EL (cell line): ENCODE results near the gene TM7SF3.

Source experiments
- DNase-seq: peaks from one replicate; pipeline ENCODE4 v3.0.0-alpha.2; 2016

TM7SF3 gene

DNA sequence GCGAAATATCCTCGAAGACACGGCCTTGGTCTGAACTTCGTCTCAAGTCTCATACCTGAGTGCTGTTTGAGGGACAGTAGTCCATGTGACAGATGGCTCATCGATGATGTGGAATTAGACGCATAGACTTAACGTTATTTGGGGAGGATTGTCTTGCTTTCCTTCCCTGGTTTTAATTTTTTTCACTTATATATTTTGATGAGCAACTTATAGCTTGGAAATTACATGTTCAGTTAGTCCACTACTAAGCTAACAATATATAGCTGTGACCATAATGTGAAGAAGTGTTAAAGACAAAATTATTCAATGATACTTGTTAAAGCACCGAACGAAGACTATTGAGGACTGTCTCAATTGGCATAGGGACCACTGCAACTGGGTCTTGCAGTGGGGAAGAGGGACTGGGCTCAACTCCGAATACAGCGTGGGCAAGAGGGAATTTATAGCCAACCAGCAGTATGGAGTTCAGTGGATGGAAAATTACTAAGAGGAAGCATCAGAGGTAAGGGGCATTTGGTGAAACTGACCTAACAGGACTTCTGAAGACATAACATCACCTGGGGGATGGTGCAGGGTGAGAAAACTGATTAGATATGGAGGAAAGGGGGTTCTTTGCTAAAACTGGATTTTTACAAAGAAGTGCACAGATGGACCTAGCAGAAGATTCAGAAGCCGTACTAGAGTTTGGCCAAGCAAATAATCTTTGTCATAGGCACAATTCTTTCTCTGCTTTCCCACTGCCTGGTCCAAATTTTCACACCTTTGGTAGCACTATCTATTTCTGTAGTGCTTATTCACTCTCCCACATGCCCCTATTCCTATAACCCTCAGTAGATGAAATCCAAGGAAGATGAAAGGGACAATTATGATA lies 910 bp upstream of the TM7SF3 start:
- no peak for DNase-seq

DNA sequence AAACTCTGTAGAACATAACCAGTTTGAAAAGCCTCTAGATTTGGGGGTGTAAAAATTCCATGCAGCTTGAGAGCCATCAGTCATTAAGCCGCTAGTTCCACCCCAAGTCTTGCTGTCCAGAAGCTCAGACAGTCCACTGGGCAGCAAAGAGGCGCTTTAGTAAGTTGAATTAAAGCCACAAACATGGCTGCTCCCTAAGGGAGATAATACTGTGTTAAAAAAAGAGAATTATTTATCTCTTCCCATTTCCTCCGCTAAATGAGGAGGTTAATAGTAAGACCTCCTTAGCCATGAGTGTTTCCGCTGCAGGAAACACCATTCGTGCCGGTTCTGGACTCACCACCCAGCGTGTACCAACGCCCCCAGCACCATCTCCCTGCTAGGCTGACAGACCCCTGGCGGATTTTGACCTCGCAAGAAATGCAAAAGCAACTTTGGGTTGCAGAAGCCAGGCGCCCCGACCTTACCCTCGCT lies 536 bp downstream of the TM7SF3 start:
- no peak for DNase-seq

GRCh38 chr12:27012982-27013255 lies 1.3 kb downstream of the TM7SF3 start:
- no peak for DNase-seq

DNA sequence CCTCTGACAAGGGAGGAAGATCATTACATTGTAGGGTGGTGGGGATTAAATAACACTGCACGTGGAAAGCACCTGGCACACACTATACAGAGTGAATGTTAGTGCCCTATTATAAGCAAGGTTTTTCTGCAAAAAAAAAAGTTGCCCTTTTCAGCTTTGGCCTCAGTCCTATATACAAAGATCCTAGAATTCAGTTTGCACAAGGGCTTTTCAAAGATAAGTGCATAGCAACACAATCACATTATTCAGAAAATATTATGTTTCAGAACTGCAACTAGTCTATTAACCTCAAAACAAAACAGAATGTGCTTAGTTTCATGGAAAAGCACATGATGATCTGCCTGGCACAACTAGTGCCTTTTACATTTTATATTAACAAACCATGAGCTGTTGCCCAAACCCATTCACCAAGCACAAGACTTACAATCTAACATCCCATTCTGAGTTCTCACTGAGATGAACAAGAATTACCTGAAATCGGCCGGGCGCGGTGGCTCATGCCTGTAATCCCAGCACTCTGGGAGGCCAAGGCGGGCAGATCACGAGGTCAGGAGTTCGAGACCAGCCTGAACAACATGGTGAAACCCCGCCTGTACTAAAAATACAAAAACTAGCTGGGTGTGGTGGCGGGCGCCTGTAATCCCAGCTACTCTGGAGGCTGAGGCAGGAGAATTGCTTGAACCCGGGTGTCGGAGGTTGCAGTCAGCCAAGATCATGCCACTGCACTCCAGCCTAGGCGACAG lies 1.8 kb downstream of the TM7SF3 start:
- DNase-seq: no peak

GRCh38 chr12:27009881-27010301 lies 4.3 kb downstream of the TM7SF3 start:
- DNase-seq: peak; percentile 30

DNA sequence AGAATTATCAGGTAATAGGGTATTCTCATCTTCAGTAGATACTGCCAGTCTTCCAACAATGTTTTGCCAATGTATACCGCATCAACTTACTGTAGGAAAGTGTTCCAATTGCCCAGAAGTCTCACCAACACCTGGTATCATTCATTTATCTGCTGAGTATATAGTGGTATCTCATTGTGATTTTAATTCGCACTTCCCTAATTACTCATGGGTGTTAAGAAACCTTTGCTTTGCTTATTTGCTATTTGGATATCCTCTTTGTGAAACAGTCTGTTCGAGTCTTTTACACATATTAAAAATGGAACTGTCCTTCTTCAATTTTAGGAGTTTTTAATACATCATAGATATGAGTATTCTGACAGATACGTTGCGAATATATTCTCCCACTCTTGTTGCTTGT lies 6.1 kb downstream of the TM7SF3 start:
- DNase-seq: no peak

- no peak for DNase-seq
Measured at GRCh38 chr12:27006797-27007467, 7.3 kb downstream of the TM7SF3 start.

DNA sequence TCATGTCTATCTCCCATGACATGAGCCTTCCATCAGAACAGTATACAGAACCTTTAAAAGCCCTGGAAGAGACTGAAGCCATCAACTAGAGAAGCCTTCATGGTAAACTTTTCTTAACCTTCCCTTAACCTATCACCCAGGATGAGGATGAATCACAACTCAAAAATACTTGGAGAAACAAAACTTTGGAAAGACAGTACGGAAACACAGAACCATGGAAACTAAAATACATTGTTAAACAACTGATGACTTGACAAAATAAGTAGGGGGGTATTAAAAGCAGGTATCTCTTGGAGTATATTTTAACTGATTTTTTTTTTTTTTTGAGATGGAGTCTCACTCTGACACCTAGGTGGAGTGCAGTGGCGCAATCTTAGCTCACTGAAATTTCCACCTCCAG lies 8.7 kb downstream of the TM7SF3 start:
- no peak for DNase-seq

GRCh38 chr12:27003421-27004381 lies 10.5 kb downstream of the TM7SF3 start:
- no peak for DNase-seq

- no peak for DNase-seq
Measured at GRCh38 chr12:27002141-27002540, 12.0 kb downstream of the TM7SF3 start.

GRCh38 chr12:27001663-27002062 lies 12.5 kb downstream of the TM7SF3 start:
- no peak for DNase-seq

DNA sequence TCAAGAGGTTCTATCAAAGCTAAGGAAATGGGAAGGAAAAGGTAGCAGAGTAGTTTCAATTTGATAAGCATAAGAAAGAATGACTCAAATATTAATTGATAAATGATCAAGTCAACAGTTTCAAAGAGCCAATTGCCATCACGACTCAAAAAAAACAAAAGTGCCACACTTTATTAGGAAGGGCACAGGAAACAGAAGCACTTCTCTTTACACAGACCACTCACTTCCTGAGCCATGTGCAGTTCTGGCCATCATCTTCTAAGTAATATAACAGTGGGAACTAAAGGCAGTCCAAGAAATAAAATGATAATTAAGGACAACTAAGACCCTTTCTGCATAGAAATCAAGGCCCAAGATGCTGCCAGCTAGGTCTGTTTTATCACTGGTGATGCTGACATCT lies 13.2 kb downstream of the TM7SF3 start:
- no peak for DNase-seq

DNA sequence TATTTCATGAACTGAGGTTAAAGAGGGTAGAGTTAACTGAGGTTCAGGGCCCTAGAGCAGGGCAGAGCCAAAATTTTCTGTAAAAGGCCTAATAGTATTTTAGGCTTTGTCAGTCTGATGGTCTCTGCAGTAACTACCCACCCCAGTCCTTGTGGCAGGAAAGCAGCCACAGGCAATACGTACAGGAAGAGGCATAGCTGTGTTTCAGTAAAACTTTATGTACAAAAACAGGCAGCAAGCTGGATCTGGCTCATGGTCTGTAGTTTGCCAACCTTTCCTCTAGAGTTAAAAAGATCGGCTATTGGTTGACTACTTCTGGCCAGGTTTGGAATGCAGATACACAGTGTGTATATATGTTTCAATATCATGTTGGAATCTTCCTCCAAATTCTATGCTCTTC lies 17.2 kb downstream of the TM7SF3 start:
- no peak for DNase-seq

DNA sequence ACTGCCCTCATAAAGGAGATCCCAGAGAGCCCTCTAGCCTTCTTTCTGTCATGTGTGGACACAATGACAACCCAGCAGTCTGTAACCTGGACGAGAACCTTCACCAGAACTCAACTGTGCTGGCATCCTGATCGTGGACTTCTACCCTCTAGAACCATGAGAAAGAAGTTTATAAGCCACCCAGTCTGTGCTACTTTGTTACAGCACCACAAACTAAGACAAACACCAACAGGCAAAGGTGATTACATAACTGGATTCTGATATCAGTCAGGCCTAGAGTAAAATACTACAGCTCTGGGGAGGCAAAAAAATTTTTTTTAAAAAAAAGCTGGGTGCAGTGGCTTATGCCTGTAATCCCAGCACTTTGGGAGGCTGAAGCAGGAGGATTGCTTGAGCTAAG lies 18.5 kb downstream of the TM7SF3 start:
- DNase-seq: no peak

- DNase-seq: no peak
Measured at GRCh38 chr12:26994109-26994508, 20.1 kb downstream of the TM7SF3 start.

DNA sequence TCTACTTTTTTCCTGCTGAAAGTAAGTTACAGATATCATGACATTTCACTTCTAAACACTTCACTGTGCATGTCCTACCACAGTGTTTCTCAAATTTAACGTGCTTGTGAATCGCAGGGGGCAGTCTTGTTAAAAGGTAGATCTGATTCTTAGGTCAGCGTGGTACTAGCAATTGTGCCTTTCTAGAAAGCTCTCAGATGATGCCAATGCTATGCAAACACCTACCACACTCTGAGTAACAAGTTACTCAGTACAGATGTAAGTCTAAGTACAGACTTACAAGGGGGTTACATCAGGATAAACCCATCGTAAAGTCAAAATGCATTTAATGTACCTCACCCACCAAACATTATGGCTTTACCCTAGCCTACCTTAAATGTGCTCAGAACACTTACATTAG lies 22.4 kb downstream of the TM7SF3 start:
- no peak for DNase-seq

- no peak for DNase-seq
Measured at GRCh38 chr12:26989873-26990272, 24.3 kb downstream of the TM7SF3 start.

GRCh38 chr12:26988703-26989102 lies 25.5 kb downstream of the TM7SF3 start:
- no peak for DNase-seq

DNA sequence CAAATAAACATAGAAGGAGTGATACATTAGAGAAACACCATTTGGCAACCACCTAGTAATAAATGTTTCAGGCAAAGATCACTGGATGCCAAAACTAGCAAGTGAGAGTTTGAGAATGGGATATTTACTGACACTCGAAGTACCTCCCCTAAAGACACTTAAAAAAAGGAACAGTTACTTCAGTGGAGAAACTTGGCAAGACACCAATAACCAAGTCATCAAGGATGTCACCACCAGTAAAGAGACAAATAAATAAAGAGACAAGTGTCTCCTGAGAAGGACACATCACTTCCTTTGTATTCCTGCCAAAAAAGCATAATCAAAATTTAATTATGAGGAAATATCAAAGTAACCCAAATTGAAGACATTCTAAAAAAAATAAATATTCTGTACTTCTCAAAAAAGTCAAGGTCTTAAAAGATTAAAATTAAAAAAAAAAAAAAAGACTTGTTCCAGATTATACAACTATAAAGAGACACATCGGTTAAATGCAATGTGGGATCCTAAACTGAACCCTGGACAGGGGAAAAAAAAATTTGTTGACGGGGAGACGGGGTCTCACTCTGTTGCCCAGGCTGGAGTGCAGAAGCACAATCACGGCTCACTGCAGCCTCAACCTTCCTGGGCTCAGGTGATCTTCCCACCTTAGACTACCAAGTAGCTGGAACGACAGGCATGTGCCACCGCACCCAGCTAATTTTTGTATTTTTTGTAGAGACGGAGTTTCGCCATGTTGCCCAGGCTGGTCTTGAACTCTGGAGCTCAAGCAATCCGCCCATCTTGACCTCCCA lies 26.4 kb downstream of the TM7SF3 start:
- peak; percentile 39 for DNase-seq

DNA sequence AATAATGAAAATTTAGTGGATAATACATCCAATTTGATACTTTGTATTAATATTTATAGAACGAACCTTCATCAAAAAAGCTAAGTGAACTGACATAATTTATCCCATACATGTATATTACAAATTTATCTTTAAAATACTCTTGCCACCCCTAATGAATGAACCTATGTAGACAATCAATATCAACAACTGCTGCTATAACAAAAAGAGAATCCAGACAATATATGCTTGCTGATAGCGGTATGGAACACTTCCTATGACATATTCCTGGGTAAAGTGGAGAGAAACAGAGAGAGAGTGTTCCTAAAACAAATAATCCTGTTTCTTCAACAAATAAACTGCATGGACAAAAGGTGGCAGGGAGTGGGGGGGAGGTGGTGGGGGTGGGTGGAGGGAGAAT lies 31.3 kb downstream of the TM7SF3 start:
- DNase-seq: no peak

GRCh38 chr12:26979733-26980132 lies 34.5 kb downstream of the TM7SF3 start:
- DNase-seq: no peak

GRCh38 chr12:26978801-26979200 lies 35.4 kb downstream of the TM7SF3 start:
- no peak for DNase-seq
